ENCODE data around the gene CCDC197.

The CCDC197 gene

GRCh38 chr14:94037954-94038353 is 40.9 kb downstream of the CCDC197 start:
- Histone ChIP-seq H3K36me3 (replicated peaks; ENCODE audit: insufficient read depth, low read length) (no peaks in the 10 kb centered on the region), H3K79me2 (ENCODE audit: low read length) (no peaks in the 10 kb centered on the region), H3K4me2 (ENCODE audit: low read depth, low read length) (no peak overlapping the region), H2AFZ (ENCODE audit: low read length) (no peak overlapping the region), H3K4me1 (ENCODE audit: low read length) (no peaks in the 10 kb centered on the region), H3K27ac (ENCODE audit: low read length) (no peak overlapping the region), H3K4me3 (ENCODE audit: low read length) (no peak overlapping the region), H3K9me3 (replicated peaks; ENCODE audit: insufficient read depth, low read length) (no peaks in the 10 kb centered on the region), H3K27me3 (replicated peaks; ENCODE audit: insufficient read depth, low read length) (no peaks in the 10 kb centered on the region), H3K9ac (ENCODE audit: low read length) (no peak overlapping the region), H3K9me2 (replicated peaks; ENCODE audit: insufficient read depth, low read length) (no peaks in the 10 kb centered on the region), H4K20me1 (ENCODE audit: insufficient read depth, low read length) (no peaks in the 10 kb centered on the region), H3F3A (ENCODE audit: insufficient read depth, low read length) (no peaks in the 10 kb centered on the region)
- no peak for TF ChIP-seq EZH2 (optimal IDR thresholded peaks at IDR 0.05; ENCODE audit: low read depth, low read length)
- no peak for DNase-seq

DNA sequence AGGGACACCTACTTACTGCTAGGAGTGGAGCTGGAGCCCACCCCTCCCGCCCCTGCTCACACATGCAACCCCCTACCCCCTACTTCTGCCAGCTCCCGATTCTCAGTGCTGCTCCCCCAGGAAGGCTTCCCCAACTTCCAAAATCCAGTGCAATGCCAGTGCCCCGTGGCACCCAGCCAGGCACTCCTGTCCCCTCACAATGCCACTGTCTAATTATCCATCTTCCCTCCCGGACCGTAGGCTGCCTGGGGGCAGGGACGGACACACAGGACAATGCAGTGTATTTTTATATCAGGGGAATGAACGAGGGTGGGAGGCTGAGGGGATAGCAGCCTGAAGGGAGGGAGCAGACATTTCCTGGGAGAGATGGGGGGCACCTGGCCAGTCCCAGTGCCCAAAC is 41.4 kb downstream of the CCDC197 start:
- no peak overlapping the region for H3K27ac ChIP-seq (ENCODE audit: low read length)
- H3K36me3 ChIP-seq (replicated peaks; ENCODE audit: insufficient read depth, low read length), result no peaks in the 10 kb centered on the region
- H3K27me3 ChIP-seq (replicated peaks; ENCODE audit: insufficient read depth, low read length), result no peaks in the 10 kb centered on the region
- H3K4me1 ChIP-seq (ENCODE audit: low read length), result no peaks in the 10 kb centered on the region
- H3F3A ChIP-seq (ENCODE audit: insufficient read depth, low read length), result no peaks in the 10 kb centered on the region
- no peaks in the 10 kb centered on the region for H3K79me2 ChIP-seq (ENCODE audit: low read length)
- H3K9me3 ChIP-seq (replicated peaks; ENCODE audit: insufficient read depth, low read length), result no peaks in the 10 kb centered on the region
- no peak overlapping the region for H3K4me2 ChIP-seq (ENCODE audit: low read depth, low read length)
- no peaks in the 10 kb centered on the region for H3K9me2 ChIP-seq (replicated peaks; ENCODE audit: insufficient read depth, low read length)
- H3K4me3 ChIP-seq (ENCODE audit: low read length), result no peak overlapping the region
- no peaks in the 10 kb centered on the region for H4K20me1 ChIP-seq (ENCODE audit: insufficient read depth, low read length)
- DNase-seq, result no peak
- TF ChIP-seq EZH2 (optimal IDR thresholded peaks at IDR 0.05; ENCODE audit: low read depth, low read length) (no peak), CTCF (IDR thresholded peaks at IDR 0.05; ENCODE audit: low read length) (no peak)
- no peak overlapping the region for H2AFZ ChIP-seq (ENCODE audit: low read length)
- H3K9ac ChIP-seq (ENCODE audit: low read length), result no peak overlapping the region

DNA sequence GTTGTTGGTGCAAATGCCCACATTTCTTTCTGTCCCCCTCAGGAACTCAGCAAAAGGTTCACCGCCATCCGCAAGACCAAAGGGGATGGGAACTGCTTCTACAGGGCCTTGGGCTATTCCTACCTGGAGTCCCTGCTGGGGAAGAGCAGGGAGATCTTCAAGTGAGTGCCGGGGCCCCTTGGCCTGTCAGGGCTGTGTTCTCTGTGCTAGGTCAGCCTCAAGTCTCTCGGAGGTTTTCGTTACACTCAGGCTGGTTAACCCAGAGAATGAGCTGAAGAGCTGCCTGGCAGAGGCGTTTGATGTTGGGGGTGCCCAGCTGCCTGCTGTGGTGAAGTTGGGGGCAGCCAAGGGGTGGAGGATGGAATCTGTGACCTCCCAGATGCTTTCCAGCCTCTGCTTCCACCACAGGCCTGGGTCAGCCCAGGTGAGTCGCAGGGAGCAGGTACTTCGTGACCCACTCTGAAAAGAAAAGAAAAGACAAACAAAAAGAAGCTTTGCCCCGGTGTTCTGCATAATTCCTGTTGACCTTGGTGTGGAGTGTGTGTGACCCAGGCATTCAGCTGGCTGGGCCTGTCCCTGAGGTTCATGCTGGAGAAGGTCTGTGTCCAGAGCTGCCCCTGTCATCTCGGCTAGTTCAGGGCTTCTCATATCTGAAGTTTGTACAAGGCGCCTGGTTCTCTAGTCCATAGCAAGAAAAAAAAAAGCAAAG is 42.0 kb downstream of the CCDC197 start:
- Histone ChIP-seq H3K9me3 (replicated peaks; ENCODE audit: insufficient read depth, low read length) (no peaks in the 10 kb centered on the region), H3K4me1 (ENCODE audit: low read length) (no peaks in the 10 kb centered on the region), H2AFZ (ENCODE audit: low read length) (no peak overlapping the region), H3K36me3 (replicated peaks; ENCODE audit: insufficient read depth, low read length) (no peaks in the 10 kb centered on the region), H3K27ac (ENCODE audit: low read length) (no peak overlapping the region), H3K27me3 (replicated peaks; ENCODE audit: insufficient read depth, low read length) (no peaks in the 10 kb centered on the region), H3K4me3 (ENCODE audit: low read length) (no peak overlapping the region), H3K9me2 (replicated peaks; ENCODE audit: insufficient read depth, low read length) (no peaks in the 10 kb centered on the region), H3K4me2 (ENCODE audit: low read depth, low read length) (no peak overlapping the region), H3K79me2 (ENCODE audit: low read length) (no peaks in the 10 kb centered on the region), H3K9ac (ENCODE audit: low read length) (no peak overlapping the region), H4K20me1 (ENCODE audit: insufficient read depth, low read length) (no peaks in the 10 kb centered on the region), H3F3A (ENCODE audit: insufficient read depth, low read length) (no peaks in the 10 kb centered on the region)
- no peak for DNase-seq
- TF ChIP-seq CTCF (IDR thresholded peaks at IDR 0.05; ENCODE audit: low read length) (no peak), EZH2phosphoT487 (IDR thresholded peaks at IDR 0.05; ENCODE audit: low read length) (no peak), EZH2 (optimal IDR thresholded peaks at IDR 0.05; ENCODE audit: low read depth, low read length) (no peak)

- Histone ChIP-seq H3K27me3 (replicated peaks; ENCODE audit: insufficient read depth, low read length) (no peaks in the 10 kb centered on the region), H3K4me1 (ENCODE audit: low read length) (no peaks in the 10 kb centered on the region), H3K9me3 (replicated peaks; ENCODE audit: insufficient read depth, low read length) (no peaks in the 10 kb centered on the region), H3K27ac (ENCODE audit: low read length) (no peak overlapping the region), H3K4me3 (ENCODE audit: low read length) (no peak overlapping the region), H3K9me2 (replicated peaks; ENCODE audit: insufficient read depth, low read length) (no peaks in the 10 kb centered on the region), H3K9ac (ENCODE audit: low read length) (no peak overlapping the region), H3K36me3 (replicated peaks; ENCODE audit: insufficient read depth, low read length) (no peaks in the 10 kb centered on the region), H4K20me1 (ENCODE audit: insufficient read depth, low read length) (no peaks in the 10 kb centered on the region), H3F3A (ENCODE audit: insufficient read depth, low read length) (no peaks in the 10 kb centered on the region), H3K79me2 (ENCODE audit: low read length) (no peaks in the 10 kb centered on the region), H2AFZ (ENCODE audit: low read length) (no peak overlapping the region), H3K4me2 (ENCODE audit: low read depth, low read length) (no peak overlapping the region)
- DNase-seq, result no peak
- TF ChIP-seq EZH2phosphoT487 (IDR thresholded peaks at IDR 0.05; ENCODE audit: low read length), result no peak
- no peak for TF ChIP-seq EZH2 (optimal IDR thresholded peaks at IDR 0.05; ENCODE audit: low read depth, low read length)
- no peak for TF ChIP-seq CTCF (IDR thresholded peaks at IDR 0.05; ENCODE audit: low read length)
These were observed 43.1 kb downstream of the CCDC197 start for GRCh38 chr14:94040247-94040646.
